DMS53 (cell line): Measurements from ENCODE around the gene ARHGAP23.
A peak's percentile ranks its signal among the peaks of the same experiment; 100 is the strongest.

ENCODE experiments used
- DNase-seq: peaks from one replicate; lab custom pipeline; 2025; lab: John Stamatoyannopoulos, UW

Gene ARHGAP23, protein sequence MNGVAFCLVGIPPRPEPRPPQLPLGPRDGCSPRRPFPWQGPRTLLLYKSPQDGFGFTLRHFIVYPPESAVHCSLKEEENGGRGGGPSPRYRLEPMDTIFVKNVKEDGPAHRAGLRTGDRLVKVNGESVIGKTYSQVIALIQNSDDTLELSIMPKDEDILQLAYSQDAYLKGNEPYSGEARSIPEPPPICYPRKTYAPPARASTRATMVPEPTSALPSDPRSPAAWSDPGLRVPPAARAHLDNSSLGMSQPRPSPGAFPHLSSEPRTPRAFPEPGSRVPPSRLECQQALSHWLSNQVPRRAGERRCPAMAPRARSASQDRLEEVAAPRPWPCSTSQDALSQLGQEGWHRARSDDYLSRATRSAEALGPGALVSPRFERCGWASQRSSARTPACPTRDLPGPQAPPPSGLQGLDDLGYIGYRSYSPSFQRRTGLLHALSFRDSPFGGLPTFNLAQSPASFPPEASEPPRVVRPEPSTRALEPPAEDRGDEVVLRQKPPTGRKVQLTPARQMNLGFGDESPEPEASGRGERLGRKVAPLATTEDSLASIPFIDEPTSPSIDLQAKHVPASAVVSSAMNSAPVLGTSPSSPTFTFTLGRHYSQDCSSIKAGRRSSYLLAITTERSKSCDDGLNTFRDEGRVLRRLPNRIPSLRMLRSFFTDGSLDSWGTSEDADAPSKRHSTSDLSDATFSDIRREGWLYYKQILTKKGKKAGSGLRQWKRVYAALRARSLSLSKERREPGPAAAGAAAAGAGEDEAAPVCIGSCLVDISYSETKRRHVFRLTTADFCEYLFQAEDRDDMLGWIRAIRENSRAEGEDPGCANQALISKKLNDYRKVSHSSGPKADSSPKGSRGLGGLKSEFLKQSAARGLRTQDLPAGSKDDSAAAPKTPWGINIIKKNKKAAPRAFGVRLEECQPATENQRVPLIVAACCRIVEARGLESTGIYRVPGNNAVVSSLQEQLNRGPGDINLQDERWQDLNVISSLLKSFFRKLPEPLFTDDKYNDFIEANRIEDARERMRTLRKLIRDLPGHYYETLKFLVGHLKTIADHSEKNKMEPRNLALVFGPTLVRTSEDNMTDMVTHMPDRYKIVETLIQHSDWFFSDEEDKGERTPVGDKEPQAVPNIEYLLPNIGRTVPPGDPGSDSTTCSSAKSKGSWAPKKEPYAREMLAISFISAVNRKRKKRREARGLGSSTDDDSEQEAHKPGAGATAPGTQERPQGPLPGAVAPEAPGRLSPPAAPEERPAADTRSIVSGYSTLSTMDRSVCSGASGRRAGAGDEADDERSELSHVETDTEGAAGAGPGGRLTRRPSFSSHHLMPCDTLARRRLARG (N-terminal part only)

DNA sequence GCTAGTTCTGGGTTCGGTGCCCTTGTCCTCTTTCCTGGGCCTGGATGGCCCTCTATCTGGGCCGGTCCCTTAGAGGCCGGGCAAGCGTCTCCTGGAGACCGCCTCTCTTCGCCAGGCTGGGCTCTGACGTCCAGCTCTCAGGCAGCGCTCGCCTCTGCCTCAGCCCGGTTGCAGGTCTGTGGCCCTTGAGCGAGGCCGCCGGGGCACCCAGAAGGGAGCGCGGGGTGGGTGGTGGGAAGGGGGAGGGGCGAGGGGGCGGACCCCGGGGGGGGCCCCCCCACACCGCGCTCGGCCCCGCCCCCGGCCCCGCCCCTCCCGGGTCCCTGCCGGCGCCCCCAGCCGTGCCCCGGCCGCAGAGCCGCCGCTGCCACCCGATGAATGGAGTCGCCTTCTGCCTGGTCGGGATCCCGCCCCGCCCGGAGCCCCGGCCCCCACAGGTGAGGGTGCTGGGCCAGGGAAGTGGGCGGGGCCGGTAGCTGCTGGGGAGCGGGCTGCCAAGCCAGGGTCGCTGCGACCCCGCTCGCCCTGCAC, at the start of gene ARHGAP23:
TSS of gene ARHGAP23 (plus strand) at position 353 of the 531 bp plus-strand sequence. CDS start at position 375, 22 bp downstream.
- peak; percentile 60 for DNase-seq

DNA sequence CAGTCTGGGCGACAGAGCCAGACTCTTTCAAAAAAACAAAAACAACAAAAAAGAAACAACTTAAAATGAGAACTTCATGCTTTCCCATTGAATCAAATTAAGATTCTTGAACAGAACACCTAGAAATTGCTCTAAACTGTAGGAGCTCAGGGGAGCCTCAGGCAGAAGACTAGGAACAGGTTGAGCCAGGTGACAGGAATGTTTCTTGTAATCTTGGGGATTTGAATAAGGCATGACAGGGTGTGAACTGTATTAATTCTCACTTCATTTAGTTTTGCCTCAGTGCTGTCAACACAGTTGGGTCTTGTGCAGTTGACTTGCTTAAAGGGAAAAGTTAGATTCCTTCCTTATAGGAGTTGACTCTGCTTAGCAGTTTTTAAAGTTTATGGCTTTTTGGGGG, 48.8 kb upstream of the ARHGAP23 start:
- DNase-seq = no peak

DNA sequence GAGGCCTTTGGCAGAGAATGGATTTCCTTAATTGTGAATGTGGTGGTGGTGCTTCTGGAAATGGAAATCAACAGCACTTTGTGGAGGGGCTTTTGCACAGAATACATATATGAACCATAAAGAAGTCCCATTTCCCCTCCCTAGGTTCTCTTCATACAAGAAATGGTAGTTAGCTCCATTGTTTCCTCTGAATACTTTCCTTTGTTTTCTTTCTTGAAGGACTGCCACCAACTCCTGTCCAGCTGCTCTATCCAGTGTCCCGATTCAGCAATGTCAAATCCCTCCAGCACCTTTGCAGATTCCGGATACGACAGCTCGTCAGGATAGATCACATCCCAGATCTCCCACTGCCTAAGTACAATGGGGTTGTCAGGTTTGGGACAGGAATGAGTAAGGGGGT, 33.2 kb upstream of the ARHGAP23 start:
- DNase-seq = no peak

GRCh38 chr17:38397227-38397626, 31.0 kb upstream of the ARHGAP23 start:
- DNase-seq = no peak

- DNase-seq = no peak
Observed at GRCh38 chr17:38400286-38400685, 28.0 kb upstream of the ARHGAP23 start.

DNA sequence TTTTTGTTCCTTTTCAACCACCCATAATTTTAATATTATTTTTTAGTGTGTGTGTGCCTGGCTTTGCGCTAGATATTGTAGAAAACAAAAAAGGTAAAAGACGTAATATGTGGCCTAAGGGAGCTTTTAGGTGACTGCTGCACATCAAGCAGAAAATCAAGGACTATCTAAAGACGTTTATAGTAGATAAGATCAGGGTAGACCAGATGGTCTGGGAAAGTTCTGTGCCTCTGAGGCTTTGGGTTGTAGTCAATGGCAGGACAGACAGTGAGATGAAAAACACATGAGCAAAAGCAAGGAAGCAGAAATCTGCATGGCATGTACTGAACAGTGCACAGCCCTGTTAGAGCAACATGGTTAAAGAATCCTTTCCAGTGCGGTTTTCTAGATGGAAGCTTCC, 26.8 kb upstream of the ARHGAP23 start:
- no peak for DNase-seq

DNA sequence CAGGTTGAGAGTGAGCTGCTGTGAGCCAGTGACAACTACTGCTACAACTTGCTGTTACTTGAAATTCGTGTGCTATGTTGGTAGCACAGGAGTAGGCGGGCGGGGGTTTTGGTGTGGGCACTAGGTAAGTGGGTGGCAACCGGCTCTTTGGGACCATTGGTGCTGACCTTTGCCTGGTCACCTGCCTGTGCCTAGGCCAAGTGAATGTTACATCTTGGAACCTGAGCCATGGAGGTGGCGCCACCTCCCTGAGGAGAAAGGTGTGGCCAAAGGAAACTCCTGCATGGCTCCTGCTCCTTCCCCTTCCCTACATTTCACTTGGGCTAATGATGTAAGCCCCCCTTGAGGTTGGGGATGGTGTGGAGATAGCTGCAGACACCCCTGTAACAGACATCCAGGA, 25.4 kb upstream of the ARHGAP23 start:
- no peak for DNase-seq

DNA sequence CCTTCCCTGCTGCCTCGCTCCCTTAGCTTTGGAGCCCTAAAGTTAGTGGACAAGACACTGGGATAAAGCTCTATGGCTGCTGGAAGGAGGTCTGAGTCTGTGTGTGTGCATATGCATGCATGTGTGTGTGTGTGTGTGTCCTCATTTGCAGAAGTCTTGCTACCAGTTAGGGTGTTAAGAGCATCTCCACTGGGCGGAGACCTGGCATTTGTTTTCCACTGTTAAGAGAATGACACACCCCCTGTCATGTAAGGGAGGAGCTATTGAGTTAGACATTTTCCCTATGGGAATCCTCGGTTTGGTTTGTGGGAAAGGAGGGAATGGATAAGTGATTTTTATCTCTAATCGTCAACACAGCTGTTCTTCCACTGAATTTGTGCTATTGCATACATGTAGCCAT, 24.8 kb upstream of the ARHGAP23 start:
- peak; percentile 8 for DNase-seq

DNA sequence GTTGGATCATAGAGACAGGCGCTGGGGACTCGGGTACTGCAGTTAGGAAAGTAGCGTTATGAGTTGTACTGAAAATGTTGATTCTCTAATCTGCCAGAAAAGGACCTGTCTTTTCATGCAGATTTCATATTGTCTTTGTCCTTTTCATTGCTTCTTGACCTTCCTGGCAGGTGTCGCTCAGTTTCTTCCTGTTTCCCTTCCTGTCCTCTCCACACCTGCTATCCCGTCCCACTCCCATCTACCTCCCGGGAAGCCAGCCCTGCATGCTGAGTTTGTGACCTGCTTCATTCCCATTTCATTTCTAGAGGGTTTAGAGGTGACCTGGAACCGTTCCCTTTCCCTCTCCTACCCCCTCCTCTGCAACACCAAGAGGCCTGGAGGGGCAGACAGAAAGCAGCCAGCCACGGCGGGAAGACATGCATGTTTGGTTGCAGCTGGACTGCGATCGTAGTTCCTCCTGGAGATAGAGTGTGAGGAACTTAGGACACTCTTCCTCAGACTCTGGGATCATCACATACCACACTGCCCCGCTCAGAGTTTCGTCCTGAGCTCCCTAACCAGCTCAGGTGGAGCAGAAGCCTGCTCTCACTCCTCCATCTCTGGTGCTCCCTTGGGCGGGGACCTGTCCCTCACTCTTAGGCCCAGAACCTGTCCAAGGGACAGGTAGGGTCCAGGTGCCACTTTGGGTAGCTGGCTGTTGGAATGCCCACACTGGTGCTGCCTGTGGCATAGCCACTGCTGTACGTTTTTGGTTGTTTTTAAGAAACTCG, 23.9 kb upstream of the ARHGAP23 start:
- DNase-seq = no peak

GRCh38 chr17:38405654-38406053, 22.6 kb upstream of the ARHGAP23 start:
- no peak for DNase-seq

- DNase-seq = no peak
Observed at GRCh38 chr17:38410201-38410600, 18.1 kb upstream of the ARHGAP23 start.

- peak; percentile 95 for DNase-seq
Observed at GRCh38 chr17:38415250-38416194, 12.7 kb upstream of the ARHGAP23 start.

- DNase-seq = peak; percentile 28
Observed at GRCh38 chr17:38416840-38417209, 11.4 kb upstream of the ARHGAP23 start.

GRCh38 chr17:38417210-38417951, 10.9 kb upstream of the ARHGAP23 start:
- peak; percentile 28 for DNase-seq

GRCh38 chr17:38418062-38418692, 10.1 kb upstream of the ARHGAP23 start:
- no peak for DNase-seq

DNA sequence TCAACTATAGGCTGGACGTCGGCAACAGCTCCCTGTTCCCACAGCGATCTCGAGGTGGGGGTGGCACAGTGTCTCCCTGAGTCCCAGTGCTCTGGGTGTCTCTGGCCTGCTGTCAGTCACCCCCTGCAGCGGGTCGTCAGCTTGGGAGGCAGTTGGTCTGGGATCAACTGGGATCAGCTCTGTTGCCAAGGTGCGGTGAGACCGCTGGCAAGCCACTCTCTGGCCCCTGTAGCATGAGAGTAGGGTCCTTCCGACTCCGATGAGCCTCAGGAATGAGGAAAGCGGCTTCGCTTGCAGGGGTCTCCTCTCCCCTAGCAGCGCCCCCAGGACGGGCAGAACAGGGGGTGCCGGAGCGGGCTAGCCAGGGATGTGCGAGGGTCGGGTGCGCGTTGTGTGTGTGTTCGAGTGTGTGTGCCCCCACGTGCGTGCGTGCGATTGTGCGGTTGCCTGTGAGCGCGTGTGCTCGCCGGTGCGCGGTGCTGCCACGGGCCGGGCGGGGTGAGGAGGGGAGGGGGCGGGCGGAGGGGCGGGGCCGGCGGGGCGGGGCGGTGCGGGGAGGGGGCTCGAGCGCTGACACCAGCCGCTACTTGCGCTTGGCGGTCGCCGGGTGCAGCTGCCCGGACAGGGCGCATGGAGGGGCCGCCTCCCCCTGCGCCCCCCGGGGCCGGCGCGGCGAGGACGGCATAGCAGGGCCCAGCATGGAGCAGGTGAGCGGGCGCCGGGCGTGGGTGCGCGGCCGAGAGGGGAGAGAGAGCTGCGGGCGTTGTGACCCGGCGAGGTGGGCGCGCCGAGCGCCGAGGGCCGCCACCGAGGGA, 9.4 kb upstream of the ARHGAP23 start:
- peak; percentile 66 for DNase-seq

- DNase-seq = peak; percentile 66
Observed at GRCh38 chr17:38419508-38419981, 8.7 kb upstream of the ARHGAP23 start.

- no peak for DNase-seq
Observed at GRCh38 chr17:38420518-38420917, 7.7 kb upstream of the ARHGAP23 start.
